ENCODE data around the gene UGT1A4. TPM values are rescaled to one million over a fixed set of nuclear protein-coding genes. Genes with fewer than 3 reads are reported as not detected.

The UGT1A4 gene
- total RNA-seq, 1 donor from 2014 or later, result not detected

DNA sequence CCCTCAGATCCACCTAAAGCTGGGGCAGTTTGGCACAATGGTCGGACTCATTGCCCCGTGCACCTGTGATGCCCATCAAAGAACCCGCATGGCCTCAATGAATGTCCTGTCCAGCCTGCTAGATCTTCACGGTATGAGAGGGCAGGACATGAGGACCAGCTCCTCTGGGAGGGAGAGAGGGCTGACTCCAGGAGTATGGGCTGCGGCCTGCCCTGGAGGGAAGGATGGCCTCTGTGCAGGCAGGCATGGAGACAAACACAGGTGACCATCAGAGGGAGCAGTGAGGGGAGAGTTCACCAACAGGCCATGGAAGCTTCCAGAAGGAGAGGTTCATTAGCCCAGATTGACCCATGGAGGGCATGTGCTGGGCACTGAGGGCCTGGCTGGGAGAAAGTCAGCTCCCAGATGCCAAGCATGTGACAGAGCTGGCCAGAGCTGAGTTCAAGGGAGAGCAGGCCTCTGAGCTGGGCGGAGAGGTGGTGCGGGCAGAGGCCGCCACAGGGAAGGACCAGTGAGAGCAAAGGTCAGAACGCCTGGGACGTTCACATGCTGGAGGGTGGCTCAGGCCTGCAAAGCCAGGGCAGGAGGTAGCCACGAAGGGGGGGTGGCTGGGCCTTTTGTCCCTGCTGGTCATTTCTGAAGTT is 99.6 kb downstream of the UGT1A4 start:
- ATAC-seq, result no peak
- intact Hi-C loops (cut with DNase I), result no loop called here
- no peak for DNase-seq (ENCODE audit: missing footprints)

DNA sequence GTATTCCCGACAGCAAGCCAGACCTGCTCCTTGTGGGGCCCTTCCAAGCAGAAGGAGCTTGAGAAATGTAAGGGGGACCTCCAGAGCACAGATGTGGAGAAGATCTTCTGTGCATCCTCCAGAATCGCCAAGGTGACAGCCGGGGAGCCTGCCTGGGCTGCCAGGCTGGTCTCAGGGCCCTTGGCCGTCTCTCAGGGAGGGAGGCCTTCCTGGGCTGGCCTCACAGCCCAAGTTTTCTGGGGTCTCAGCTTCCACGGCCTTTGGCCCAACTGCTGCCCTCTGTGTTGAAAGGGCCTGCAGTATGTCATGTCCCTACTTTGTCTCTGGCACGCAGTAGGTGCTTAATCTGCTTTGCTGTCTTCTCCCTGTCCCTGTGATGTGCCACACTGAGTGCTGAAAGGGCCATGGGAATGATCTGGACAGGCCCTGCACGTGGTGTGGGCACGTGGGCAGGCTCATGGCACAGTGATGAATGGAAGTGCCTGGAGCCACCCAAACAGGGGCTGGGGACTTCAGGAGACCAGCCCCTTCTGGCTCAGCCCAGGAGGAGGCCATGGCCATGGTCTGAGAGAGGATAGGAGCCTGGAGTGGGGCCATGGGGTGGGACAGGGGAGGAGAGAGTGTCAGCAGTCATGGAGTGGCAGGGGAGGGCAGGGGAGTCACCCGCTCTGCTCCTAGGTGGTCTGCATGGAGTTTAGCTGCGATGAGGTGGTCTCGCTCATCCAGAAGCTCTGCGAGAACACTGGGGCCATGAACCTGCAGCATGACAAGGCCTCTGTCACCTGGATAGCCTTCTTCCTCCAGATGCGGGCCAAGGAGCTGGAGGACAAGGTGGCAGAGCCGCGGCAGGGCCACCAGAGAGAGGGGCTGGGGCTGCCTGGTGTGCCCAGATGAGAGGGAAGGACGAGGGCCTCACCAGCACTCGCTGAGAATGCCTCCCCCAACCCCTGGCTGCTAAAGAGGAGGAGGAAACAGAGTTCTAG is 100.4 kb downstream of the UGT1A4 start:
- ATAC-seq (no peak), DNase-seq (ENCODE audit: missing footprints) (no peak)
- intact Hi-C loops (cut with DNase I), result no loop called here

DNA sequence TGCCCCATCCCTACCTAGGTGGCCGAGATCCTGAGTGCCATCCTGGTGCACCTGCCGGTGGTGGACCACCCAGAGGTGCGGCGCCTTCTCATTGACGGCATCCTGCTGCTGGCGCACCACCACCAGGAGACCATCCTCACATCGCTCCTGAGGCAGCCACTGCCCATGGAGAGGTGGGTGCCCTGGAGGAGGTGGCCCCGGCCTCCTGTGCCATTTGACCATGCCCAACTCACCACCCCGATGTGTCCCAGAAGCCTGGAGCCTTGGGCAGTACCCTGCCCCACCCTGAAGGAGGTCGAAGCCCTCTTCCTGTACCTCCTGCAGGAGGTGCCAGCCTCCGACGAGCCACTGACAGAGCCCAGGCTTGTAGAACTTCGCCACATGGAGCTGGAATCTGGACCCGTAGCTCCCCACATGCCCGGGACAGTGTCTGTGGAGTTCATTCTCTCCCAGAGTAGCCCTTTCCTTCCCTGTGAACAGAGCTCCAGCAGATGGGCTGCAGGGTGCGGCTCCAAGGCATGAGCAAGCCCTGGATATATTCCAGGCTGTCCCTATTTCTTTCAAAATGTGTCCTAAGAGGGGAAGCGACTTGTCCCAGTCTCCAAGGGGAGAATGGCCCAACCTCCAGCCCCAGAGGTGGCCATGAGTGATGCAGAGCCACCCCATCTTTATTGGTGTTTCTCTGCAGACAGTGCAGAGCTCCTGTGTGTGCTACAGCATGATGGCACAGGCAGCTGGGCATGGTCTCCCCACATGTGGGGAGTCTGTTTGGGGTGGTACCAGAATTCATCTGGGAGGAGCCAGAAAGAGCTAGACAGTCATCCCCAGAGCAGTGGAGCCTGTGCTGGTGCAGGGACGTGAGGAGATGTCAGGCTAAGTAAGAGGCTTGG is 101.6 kb downstream of the UGT1A4 start:
- intact Hi-C loops (cut with DNase I), result no loop called here
- ATAC-seq (no peak), DNase-seq (ENCODE audit: missing footprints) (no peak)

DNA sequence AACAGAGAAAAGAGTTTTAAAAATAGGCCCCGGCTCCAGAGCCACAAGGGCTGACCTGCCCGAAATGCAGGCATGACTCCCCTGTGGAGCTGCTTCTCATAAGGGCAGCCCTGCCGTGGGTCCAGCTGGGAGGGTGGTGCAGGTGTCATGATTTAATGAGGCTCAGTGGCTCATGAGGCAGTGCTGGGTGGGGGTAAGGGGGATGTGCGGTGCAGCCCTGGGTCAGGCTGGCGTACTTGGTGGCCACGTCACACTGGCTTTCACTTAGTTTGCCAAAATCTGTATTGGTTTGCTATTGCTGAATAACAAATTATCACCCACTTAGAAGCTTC is 102.2 kb downstream of the UGT1A4 start:
- intact Hi-C loops (cut with DNase I), result no loop called here
- ATAC-seq (no peak), DNase-seq (ENCODE audit: missing footprints) (no peak)

DNA sequence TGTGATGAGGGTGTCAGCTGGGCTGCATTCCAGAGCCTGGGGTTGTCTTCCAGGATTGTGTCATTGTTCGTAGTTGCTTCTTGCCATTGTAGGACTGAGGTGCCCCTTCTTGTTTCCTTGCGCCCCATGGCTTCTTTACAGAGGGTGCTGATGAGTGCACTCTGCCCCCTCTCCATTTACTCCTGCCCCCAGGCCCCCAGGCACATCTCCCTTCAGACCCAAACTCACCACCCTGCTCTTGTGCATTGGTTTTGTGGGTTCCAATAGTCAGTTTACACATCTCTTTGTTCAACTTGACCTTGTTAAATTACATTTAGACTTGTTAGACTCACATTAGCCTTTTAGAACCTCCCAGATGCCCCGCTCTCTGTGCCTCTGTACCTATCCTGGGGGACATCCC is 102.7 kb downstream of the UGT1A4 start:
- ATAC-seq, result no peak
- no peak for DNase-seq (ENCODE audit: missing footprints)
- intact Hi-C loops (cut with DNase I), result no loop called here

DNA sequence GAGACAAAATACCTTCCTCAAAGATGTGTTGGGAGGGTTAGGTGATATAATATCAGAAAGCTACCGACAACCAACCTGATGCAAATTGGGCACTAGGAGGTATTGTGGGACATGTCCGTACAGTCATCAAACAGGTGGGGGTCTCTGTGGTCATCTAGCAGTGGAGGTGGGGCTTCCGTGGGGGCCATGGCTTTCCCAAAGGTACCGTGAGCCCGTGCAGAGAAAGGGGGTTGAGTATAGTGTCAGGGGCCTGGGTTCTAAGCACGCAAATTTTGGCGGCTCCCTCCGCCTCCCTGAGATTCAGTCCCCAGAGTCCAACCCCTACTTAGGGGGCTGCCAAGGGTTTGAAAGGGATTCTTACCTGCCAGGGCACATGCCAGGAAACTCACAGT is 103.2 kb downstream of the UGT1A4 start:
- intact Hi-C loops (cut with DNase I), result no loop called here
- no peak for DNase-seq (ENCODE audit: missing footprints)
- ATAC-seq, result no peak

DNA sequence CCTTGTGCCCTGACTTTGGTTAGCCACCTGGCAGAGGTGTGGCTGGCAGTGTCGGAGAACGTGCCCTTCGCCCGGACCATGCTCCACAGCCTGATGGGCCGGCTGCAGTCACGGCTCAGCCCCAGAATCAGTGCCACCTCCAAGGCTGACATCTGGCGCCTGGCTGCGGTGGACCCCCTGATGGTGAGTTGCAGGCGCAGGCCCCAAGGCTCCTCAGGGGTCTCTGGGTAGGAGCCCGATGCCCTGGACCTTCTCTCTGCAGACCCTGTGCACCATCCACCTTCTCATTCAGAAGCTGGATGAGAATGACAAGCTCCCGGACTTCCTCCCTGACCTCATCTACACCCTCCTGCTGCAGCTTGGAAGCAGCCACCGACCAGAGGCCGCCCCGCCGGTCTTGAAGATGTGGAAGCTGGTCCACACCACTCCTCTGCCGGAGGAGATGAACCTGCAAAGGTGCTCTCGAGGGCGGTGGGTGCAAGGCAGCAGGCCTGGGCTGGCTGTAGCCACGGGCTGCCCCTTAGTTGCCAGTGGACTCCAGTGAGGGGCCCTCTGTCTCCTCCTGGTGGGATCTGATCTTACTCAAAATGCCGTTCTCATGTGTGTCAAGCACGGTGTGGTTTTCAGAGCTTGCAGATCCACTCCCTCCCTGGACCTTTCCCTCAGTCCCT is 103.7 kb downstream of the UGT1A4 start:
- DNase-seq (ENCODE audit: missing footprints) (no peak), ATAC-seq (no peak)
- intact Hi-C loops (cut with DNase I), result no loop called here

Other genes with a start within 250 kb of the UGT1A4 start
- 17.2 TPM for gene USP40, start 152.0 kb upstream of the UGT1A4 start, total RNA-seq
- gene UGT1A8, start 101.1 kb upstream of the UGT1A4 start, total RNA-seq, result not detected
- gene UGT1A10, start 82.3 kb upstream of the UGT1A4 start, total RNA-seq, result not detected
- not detected for gene UGT1A9, start 46.8 kb upstream of the UGT1A4 start, total RNA-seq
- gene UGT1A7, start 36.8 kb upstream of the UGT1A4 start, total RNA-seq, result not detected
- gene UGT1A6, start 25.8 kb upstream of the UGT1A4 start, total RNA-seq, result not detected
- not detected for gene UGT1A5, start 5.8 kb upstream of the UGT1A4 start, total RNA-seq
- not detected for gene UGT1A3, start 10.3 kb downstream of the UGT1A4 start, total RNA-seq
- gene UGT1A1, start 41.5 kb downstream of the UGT1A4 start, total RNA-seq, result not detected
- gene MROH2A, start 59.6 kb downstream of the UGT1A4 start, total RNA-seq, result not detected
- 0.41 TPM for gene HJURP, start 135.8 kb downstream of the UGT1A4 start, total RNA-seq
- gene TRPM8, start 198.6 kb downstream of the UGT1A4 start, total RNA-seq, result not detected